ENCODE results near the gene RMND5A. TPM values are rescaled to one million over a fixed set of nuclear protein-coding genes. Genes with fewer than 3 reads are reported as not detected.

The RMND5A gene
- total and polyA plus RNA-seq, 7 experiments from 2014 or later, result 13.0 to 42.5 (median 28.9) TPM

DNA sequence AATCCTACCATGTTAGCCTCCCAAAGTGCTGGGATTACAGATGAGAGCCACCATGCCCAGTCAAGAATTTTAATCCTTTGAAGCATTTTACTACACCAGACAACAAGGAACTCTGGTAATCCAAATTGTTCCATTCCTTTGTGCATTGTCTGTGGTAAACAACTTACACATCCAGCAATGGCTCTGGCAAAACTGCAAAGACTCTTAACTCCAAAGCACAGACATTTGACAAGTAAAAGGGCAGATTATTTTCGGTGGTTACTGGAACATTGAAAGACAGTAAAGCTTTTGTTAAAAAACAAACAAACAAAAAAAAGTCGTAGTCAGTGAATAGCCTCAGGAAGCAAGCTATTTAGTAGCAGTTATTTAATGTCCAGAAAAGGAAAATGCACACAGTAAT lies 33.2 kb upstream of the RMND5A start:
- Histone ChIP-seq H3K4me3 (ENCODE audit: low read length) (no peak overlapping the region), H3K27me3 (ENCODE audit: control insufficient read depth in 2 of 2, insufficient read depth in 2 of 2, low read length in 2 of 2) (no peaks in the 10 kb centered on the region), H3K4me1 (ENCODE audit: control insufficient read depth in 2 of 2, insufficient read depth in 2 of 2, low read length in 2 of 2) (no peaks in the 10 kb centered on the region), H3K36me3 (ENCODE audit: control insufficient read depth in 2 of 3, insufficient read depth in 3 of 3, low read length in 3 of 3) (no peaks in the 10 kb centered on the region), H3K9me3 (ENCODE audit: control insufficient read depth in 2 of 3, low read length in 3 of 3) (no peaks in the 10 kb centered on the region), H3K27ac (ENCODE audit: low read depth, low read length) (no peak overlapping the region)
- Mint-ChIP-seq H3K36me3 (peaks cover 0 to 6% (median 0%) of the 10 kb centered on the region in 5 donors), H3K9me3 (peaks cover 0 to 10% (median 1%) of the 10 kb centered on the region in 11 donors), H3K4me1 (no peaks in the 10 kb centered on the region), H3K4me3 (no peak overlapping the region), H3K27ac (no peak overlapping the region), H3K27me3 (peaks cover 0 to 7% (median 0%) of the 10 kb centered on the region in 5 donors)
- no peak for ATAC-seq
- no peak for DNase-seq
- intact Hi-C loops (cut with micrococcal nuclease), result no loop called here
- POLR2A ChIA-PET, result no interaction called here
- CTCF ChIA-PET, result no interaction called here

DNA sequence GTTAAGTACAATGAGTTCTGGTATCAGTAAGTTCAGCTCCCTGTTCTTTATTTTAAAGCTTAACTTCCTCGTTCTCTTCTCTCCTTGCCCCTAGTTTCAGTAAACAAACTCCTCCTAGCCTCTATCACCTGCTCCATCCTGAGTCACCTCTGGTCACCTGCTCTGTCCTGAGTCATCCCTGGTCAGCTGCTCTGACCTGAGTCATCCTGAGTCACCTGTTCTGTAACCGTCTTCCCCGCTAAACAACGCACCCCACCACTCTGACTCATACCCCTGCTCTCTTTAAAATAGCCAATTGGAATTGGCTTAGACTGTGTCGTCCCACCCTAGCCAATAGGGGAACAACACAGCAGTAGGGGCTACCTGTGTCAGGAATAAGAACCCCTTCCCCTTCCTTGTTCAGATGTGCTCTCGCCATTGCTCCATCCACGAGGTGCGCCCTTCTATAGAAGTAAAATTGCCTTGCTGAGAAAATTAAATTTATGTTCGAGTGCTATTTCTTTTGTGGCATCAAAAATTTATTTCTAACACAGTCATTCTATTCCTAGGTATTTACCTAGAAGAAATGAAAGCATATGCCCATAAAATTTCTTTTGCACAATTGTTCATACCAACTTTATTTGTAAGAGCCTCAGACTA lies 24.9 kb upstream of the RMND5A start:
- POLR2A ChIA-PET, result no interaction called here

DNA sequence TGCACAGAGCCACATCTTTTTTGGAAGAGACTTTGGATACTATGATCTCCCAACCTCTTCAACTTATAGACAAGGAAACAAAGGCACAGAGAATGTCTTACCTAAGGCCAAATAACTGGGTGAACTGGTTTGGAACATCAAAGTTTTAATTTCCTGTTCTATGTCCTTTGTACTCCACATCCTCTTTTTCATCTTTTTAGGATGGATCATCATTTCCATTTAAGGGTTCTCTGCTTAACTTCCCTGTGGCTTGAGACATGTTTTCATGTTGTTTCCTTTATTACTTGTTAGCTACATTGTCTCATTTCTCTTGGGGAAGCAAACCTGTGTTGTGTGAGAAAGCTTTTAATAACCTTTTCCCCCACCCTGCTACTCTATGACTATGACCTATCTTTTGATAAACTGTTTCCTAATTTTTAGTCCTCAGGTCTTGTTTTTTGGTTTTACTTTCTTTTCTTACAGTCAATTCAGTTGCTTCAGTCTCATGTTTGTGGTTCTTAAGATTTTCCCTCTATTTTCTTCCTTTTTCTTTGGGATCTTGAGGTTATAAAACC lies 22.5 kb upstream of the RMND5A start:
- H3K27me3 Mint-ChIP-seq, result peaks cover 0 to 9% (median 0%) of the 10 kb centered on the region in 5 donors
- ATAC-seq, result no peak

More for the DNA sequence above, 24.9 kb upstream of the RMND5A start:
- CTCF ChIA-PET, result no interaction called here
- no peaks in the 10 kb centered on the region for H3K36me3 ChIP-seq (ENCODE audit: control insufficient read depth in 2 of 3, insufficient read depth in 3 of 3, low read length in 3 of 3)
- H3K9me3 ChIP-seq (ENCODE audit: control insufficient read depth in 2 of 3, low read length in 3 of 3), result peaks cover 0 to 8% (median 0%) of the 10 kb centered on the region in 3 experiments
- no peak overlapping the region for H3K4me3 Mint-ChIP-seq
- no peaks in the 10 kb centered on the region for H3K27me3 ChIP-seq (ENCODE audit: control insufficient read depth in 2 of 2, insufficient read depth in 2 of 2, low read length in 2 of 2)
- H3K27ac Mint-ChIP-seq, result no peak overlapping the region
- H3K9me3 Mint-ChIP-seq, result peaks cover 0 to 48% (median 24%) of the 10 kb centered on the region in 11 donors
- H3K27me3 Mint-ChIP-seq, result peaks cover 0 to 6% (median 0%) of the 10 kb centered on the region in 5 donors
- DNase-seq, result no peak
- no peak overlapping the region for H3K27ac ChIP-seq (ENCODE audit: low read depth, low read length)
- peaks cover 0 to 24% (median 7%) of the 10 kb centered on the region in 5 donors for H3K36me3 Mint-ChIP-seq
- no peaks in the 10 kb centered on the region for H3K4me1 ChIP-seq (ENCODE audit: control insufficient read depth in 2 of 2, insufficient read depth in 2 of 2, low read length in 2 of 2)
- intact Hi-C loops (cut with micrococcal nuclease), result no loop called here
- no peak for ATAC-seq
- H3K4me1 Mint-ChIP-seq, result peaks cover 6 to 11% (median 9%) of the 10 kb centered on the region in 7 donors
- H3K4me3 ChIP-seq (ENCODE audit: low read length), result no peak overlapping the region

DNA sequence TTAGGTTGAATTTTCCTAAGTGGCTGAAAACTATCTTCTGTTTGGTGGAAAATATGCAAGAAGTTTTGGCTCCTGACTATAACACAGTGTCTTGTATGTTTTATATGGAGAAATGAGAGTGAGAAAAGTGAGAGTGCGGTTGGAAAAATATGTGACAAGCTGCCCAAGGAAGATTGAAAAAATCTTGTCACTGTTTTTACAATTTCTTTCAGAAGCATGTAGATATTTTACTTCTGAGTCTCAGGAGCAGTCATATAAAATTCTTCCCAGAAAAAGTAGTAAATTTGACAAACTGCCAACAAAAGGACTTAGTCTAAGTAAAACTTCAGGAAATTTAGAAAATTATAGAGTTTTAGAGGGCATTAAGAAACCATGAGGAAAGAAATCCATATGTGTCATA lies 19.4 kb upstream of the RMND5A start:
- Mint-ChIP-seq H3K4me1 (peaks cover 6 to 11% (median 9%) of the 10 kb centered on the region in 7 donors), H3K27ac (no peak overlapping the region), H3K9me3 (peaks cover 0 to 11% (median 2%) of the 10 kb centered on the region in 11 donors), H3K27me3 (peaks cover 0 to 9% (median 0%) of the 10 kb centered on the region in 5 donors), H3K36me3 (peaks cover 0 to 11% (median under 1%) of the 10 kb centered on the region in 5 donors), H3K4me3 (no peak overlapping the region)
- Histone ChIP-seq H3K36me3 (ENCODE audit: control insufficient read depth in 2 of 3, insufficient read depth in 3 of 3, low read length in 3 of 3) (no peaks in the 10 kb centered on the region), H3K9me3 (ENCODE audit: control insufficient read depth in 2 of 3, low read length in 3 of 3) (no peaks in the 10 kb centered on the region), H3K4me3 (ENCODE audit: low read length) (no peak overlapping the region), H3K4me1 (ENCODE audit: control insufficient read depth in 2 of 2, insufficient read depth in 2 of 2, low read length in 2 of 2) (no peaks in the 10 kb centered on the region), H3K27ac (ENCODE audit: low read depth, low read length) (no peak overlapping the region), H3K27me3 (ENCODE audit: control insufficient read depth in 2 of 2, insufficient read depth in 2 of 2, low read length in 2 of 2) (no peaks in the 10 kb centered on the region)
- POLR2A ChIA-PET, result no interaction called here
- CTCF ChIA-PET, result no interaction called here
- DNase-seq (no peak), ATAC-seq (no peak)
- intact Hi-C loops (cut with micrococcal nuclease), result no loop called here

More for the DNA sequence above, 22.5 kb upstream of the RMND5A start:
- Mint-ChIP-seq H3K9me3 (peaks cover 0 to 36% (median 23%) of the 10 kb centered on the region in 11 donors), H3K4me3 (no peak overlapping the region), H3K27ac (peak overlapping the region in 2 of 9 donors; percentile 3 to 9), H3K36me3 (peaks cover 0 to 17% (median 7%) of the 10 kb centered on the region in 5 donors), H3K4me1 (peaks cover 6 to 11% (median 9%) of the 10 kb centered on the region in 7 donors)
- Histone ChIP-seq H3K27me3 (ENCODE audit: control insufficient read depth in 2 of 2, insufficient read depth in 2 of 2, low read length in 2 of 2) (no peaks in the 10 kb centered on the region), H3K4me3 (ENCODE audit: low read length) (no peak overlapping the region), H3K36me3 (ENCODE audit: control insufficient read depth in 2 of 3, insufficient read depth in 3 of 3, low read length in 3 of 3) (no peaks in the 10 kb centered on the region), H3K27ac (ENCODE audit: low read depth, low read length) (no peak overlapping the region), H3K9me3 (ENCODE audit: control insufficient read depth in 2 of 3, low read length in 3 of 3) (peaks cover 0 to 8% (median 0%) of the 10 kb centered on the region in 3 experiments), H3K4me1 (ENCODE audit: control insufficient read depth in 2 of 2, insufficient read depth in 2 of 2, low read length in 2 of 2) (no peaks in the 10 kb centered on the region)
- DNase-seq, result no peak
- ChIA-PET POLR2A (interaction anchor here (0.6 kb wide), 1 partner anchor 145 kb away, joined by 3 read pairs; no protein-coding TSS in a partner anchor), CTCF (no interaction called here)
- intact Hi-C loops (cut with micrococcal nuclease), result no loop called here

DNA sequence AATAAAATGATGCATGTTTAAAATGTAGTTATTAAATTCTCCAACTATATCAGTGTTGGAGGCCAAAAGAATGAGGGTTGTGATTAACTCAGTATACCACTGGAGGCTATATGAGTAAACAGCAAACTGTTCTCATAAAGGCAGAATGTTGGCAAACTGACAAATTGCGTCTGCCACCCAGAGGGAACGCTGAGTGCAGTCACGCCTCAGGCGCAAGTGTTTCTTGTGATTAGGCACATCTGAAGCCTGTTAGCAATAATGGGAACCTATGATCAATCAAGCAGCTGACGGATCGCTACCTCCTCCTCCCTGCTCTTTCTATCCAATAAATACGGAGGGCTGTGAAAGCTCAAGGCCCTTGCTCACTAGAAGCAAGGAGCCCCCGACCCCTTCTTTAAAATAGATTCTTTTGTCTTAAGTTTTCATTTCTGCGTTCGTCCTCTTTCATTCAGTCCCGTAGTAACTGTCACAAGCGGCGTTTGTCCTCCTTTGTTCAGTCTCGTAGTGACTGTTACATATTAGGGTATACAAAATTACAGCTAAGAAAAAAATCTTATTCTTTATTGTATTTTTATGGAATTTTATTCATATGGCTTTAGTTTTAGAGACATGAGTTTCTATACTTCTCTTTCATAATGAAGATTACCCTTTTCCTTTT lies 16.3 kb upstream of the RMND5A start:
- intact Hi-C loops (cut with micrococcal nuclease), result no loop called here
- Mint-ChIP-seq H3K9me3 (peaks cover 0 to 6% (median 3%) of the 10 kb centered on the region in 11 donors), H3K27ac (no peak overlapping the region), H3K27me3 (peaks cover 0 to 19% (median 0%) of the 10 kb centered on the region in 5 donors), H3K4me1 (no peaks in the 10 kb centered on the region), H3K4me3 (no peak overlapping the region), H3K36me3 (peaks cover 0 to 4% (median 0%) of the 10 kb centered on the region in 5 donors)
- ChIA-PET POLR2A (no interaction called here), CTCF (no interaction called here)
- ATAC-seq (no peak), DNase-seq (no peak)
- Histone ChIP-seq H3K4me3 (ENCODE audit: low read length) (no peak overlapping the region), H3K27ac (ENCODE audit: low read depth, low read length) (no peak overlapping the region), H3K9me3 (ENCODE audit: control insufficient read depth in 2 of 3, low read length in 3 of 3) (no peaks in the 10 kb centered on the region), H3K4me1 (ENCODE audit: control insufficient read depth in 2 of 2, insufficient read depth in 2 of 2, low read length in 2 of 2) (no peaks in the 10 kb centered on the region), H3K27me3 (ENCODE audit: control insufficient read depth in 2 of 2, insufficient read depth in 2 of 2, low read length in 2 of 2) (no peaks in the 10 kb centered on the region), H3K36me3 (ENCODE audit: control insufficient read depth in 2 of 3, insufficient read depth in 3 of 3, low read length in 3 of 3) (no peaks in the 10 kb centered on the region)

DNA sequence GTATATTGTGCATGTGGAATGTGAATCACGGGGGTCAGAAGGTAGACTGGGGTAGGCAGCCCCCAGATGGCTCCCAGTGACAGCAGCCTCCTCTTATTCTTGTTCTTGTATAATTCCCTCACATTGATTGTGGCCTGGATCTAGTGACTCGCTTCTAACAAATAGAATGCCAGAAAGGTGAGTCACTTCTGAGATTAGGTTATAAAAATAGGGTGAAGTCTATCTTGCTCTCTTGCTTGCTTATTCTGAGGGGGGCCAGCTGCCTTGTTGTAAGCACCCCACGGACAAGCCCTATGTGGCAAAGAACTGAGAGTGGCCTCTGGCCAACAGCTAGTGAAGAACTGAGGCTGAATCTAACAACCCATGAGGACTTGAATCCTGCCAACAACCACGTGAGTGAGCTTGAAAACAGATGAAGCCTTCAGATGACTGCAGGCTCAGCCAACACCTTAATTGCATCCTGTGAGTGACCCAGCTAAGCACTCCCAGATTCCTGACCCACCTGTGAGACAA lies 15.6 kb upstream of the RMND5A start:
- H3K9me3 ChIP-seq (ENCODE audit: control insufficient read depth in 2 of 3, low read length in 3 of 3), result no peaks in the 10 kb centered on the region
- Mint-ChIP-seq H3K9me3 (peaks cover 0 to 8% (median 3%) of the 10 kb centered on the region in 11 donors), H3K27ac (no peak overlapping the region), H3K27me3 (peaks cover 0 to 21% (median 0%) of the 10 kb centered on the region in 5 donors), H3K36me3 (peaks cover 0 to 4% (median 0%) of the 10 kb centered on the region in 5 donors), H3K4me1 (no peaks in the 10 kb centered on the region), H3K4me3 (no peak overlapping the region)
- no peaks in the 10 kb centered on the region for H3K36me3 ChIP-seq (ENCODE audit: control insufficient read depth in 2 of 3, insufficient read depth in 3 of 3, low read length in 3 of 3)
- no peak overlapping the region for H3K27ac ChIP-seq (ENCODE audit: low read depth, low read length)
- no peak for DNase-seq
- ATAC-seq, result no peak
- H3K4me1 ChIP-seq (ENCODE audit: control insufficient read depth in 2 of 2, insufficient read depth in 2 of 2, low read length in 2 of 2), result no peaks in the 10 kb centered on the region
- no peak overlapping the region for H3K4me3 ChIP-seq (ENCODE audit: low read length)
- ChIA-PET POLR2A (no interaction called here), CTCF (no interaction called here)
- no peaks in the 10 kb centered on the region for H3K27me3 ChIP-seq (ENCODE audit: control insufficient read depth in 2 of 2, insufficient read depth in 2 of 2, low read length in 2 of 2)
- intact Hi-C loops (cut with micrococcal nuclease), result no loop called here
